ENCODE data around the gene SLC7A6. TPM values are rescaled to one million over a fixed set of nuclear protein-coding genes. Genes with fewer than 3 reads are reported as not detected.
A peak's percentile ranks its signal among the peaks of the same experiment; 100 is the strongest.

Gene SLC7A6
- total and polyA plus RNA-seq, 2 of the 13 experiments (the other 11 are each of a cell fraction or from before 2014, with no cell fraction given) = 35.8 to 70.8 TPM

DNA sequence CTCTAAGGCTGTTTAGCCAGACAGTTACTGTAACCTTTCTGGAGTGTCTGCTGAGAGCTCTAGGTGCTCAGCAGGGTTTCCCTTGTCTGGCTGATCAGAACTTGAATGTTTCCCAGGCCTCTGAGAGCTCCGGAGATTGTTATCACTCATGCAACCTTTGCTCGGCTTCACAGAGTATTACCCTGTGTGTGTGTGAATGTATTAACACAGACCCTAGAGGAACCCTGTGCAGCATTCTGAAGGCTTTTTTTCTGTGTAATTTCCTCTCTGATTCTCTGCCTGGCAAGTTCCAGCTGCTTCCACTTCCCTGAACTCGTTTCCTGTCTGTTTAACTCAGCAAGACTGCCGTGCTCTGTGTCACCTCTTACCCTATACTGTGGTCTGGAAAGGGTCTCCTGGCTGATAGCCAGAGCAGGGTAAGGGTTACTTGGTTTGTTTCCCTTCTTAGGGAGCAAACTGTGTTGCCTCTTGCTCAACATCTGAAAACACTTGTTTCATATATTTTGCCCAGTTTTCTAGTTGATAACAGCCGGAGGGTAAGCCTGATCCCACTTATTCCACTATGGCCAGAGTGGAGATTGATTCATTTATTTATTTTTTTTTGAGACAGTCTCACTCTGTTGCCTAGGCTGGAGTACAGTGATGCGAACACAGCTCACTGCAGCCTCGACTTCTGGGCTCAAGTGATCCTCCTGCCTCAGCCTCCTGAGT, 68.2 kb downstream of the SLC7A6 start (continued):
- TF ChIP-seq, protein P1, sequence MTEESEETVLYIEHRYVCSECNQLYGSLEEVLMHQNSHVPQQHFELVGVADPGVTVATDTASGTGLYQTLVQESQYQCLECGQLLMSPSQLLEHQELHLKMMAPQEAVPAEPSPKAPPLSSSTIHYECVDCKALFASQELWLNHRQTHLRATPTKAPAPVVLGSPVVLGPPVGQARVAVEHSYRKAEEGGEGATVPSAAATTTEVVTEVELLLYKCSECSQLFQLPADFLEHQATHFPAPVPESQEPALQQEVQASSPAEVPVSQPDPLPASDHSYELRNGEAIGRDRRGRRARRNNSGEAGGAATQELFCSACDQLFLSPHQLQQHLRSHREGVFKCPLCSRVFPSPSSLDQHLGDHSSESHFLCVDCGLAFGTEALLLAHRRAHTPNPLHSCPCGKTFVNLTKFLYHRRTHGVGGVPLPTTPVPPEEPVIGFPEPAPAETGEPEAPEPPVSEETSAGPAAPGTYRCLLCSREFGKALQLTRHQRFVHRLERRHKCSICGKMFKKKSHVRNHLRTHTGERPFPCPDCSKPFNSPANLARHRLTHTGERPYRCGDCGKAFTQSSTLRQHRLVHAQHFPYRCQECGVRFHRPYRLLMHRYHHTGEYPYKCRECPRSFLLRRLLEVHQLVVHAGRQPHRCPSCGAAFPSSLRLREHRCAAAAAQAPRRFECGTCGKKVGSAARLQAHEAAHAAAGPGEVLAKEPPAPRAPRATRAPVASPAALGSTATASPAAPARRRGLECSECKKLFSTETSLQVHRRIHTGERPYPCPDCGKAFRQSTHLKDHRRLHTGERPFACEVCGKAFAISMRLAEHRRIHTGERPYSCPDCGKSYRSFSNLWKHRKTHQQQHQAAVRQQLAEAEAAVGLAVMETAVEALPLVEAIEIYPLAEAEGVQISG (CRISPR knock-in tag; IDR thresholded peaks at IDR 0.05) = peak; percentile 43; the same call in 1 of the 2 replicates
- peak; percentile 78 for TF ChIP-seq RXRB (CRISPR knock-in tag; IDR thresholded peaks at IDR 0.05; ENCODE audit: borderline replicate concordance)
- TF ChIP-seq, protein P2, sequence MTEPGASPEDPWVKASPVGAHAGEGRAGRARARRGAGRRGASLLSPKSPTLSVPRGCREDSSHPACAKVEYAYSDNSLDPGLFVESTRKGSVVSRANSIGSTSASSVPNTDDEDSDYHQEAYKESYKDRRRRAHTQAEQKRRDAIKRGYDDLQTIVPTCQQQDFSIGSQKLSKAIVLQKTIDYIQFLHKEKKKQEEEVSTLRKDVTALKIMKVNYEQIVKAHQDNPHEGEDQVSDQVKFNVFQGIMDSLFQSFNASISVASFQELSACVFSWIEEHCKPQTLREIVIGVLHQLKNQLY (CRISPR knock-in tag; IDR thresholded peaks at IDR 0.05) = 0 out of 2 replicates have a peak, but pooled peaks have one; percentile 32
- TF ChIP-seq IRF2 (CRISPR knock-in tag; IDR thresholded peaks at IDR 0.05) = peak; percentile 67; the same call in 1 of the 2 replicates
- TF ChIP-seq ZNF7 (CRISPR knock-in tag; IDR thresholded peaks at IDR 0.05) = peak; percentile 92
- TF ChIP-seq ZNF12 (CRISPR knock-in tag; IDR thresholded peaks at IDR 0.05) = no peak
- TF ChIP-seq HNF1B (CRISPR knock-in tag; IDR thresholded peaks at IDR 0.05) = no peak
- TF ChIP-seq THAP11 (CRISPR knock-in tag; IDR thresholded peaks at IDR 0.05) = peak; percentile 56
- no peak for TF ChIP-seq KLF6 (CRISPR knock-in tag; IDR thresholded peaks at IDR 0.05)
- no peak for TF ChIP-seq PHF20 (CRISPR knock-in tag; IDR thresholded peaks at IDR 0.05)
- TF ChIP-seq ZBTB42 (CRISPR knock-in tag; IDR thresholded peaks at IDR 0.05) = no peak
- TF ChIP-seq, protein P3, sequence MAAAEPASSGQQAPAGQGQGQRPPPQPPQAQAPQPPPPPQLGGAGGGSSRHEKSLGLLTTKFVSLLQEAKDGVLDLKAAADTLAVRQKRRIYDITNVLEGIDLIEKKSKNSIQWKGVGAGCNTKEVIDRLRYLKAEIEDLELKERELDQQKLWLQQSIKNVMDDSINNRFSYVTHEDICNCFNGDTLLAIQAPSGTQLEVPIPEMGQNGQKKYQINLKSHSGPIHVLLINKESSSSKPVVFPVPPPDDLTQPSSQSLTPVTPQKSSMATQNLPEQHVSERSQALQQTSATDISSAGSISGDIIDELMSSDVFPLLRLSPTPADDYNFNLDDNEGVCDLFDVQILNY (CRISPR knock-in tag; conservative IDR thresholded peaks at IDR 0.05) = no peak
- peak; percentile 55; the same call in 1 of the 2 replicates for TF ChIP-seq HNF4A (CRISPR knock-in tag; IDR thresholded peaks at IDR 0.05)
- no peak; the same call in 1 of the 2 replicates for TF ChIP-seq GATAD1 (CRISPR knock-in tag; IDR thresholded peaks at IDR 0.05)
- TF ChIP-seq NR2F6 (IDR thresholded peaks at IDR 0.05) = peak; percentile 12; the same call in 1 of the 2 replicates
- no peak; the same call in 1 of the 2 replicates for TF ChIP-seq NR2F6 (CRISPR knock-in tag; IDR thresholded peaks at IDR 0.05)
- TF ChIP-seq IKZF5 (CRISPR knock-in tag; IDR thresholded peaks at IDR 0.05) = peak; percentile 30; the same call in 1 of the 2 replicates
- TF ChIP-seq ASH2L (IDR thresholded peaks at IDR 0.05; ENCODE audit: insufficient read length, low read depth, low read length) = peak; percentile 90
- TF ChIP-seq ETV6 (CRISPR knock-in tag; conservative IDR thresholded peaks at IDR 0.05) = 0 out of 2 replicates have a peak, but pooled peaks have one; percentile 40
- TF ChIP-seq ZNF557 (CRISPR knock-in tag; IDR thresholded peaks at IDR 0.05) = no peak
